A673 (cell line): ENCODE results near the gene TEX54. TPM values are rescaled to one million over a fixed set of nuclear protein-coding genes. Genes with fewer than 3 reads are reported as not detected.

Experiments used
- Bru-seq: library from RNA; stranded (reverse); fragments of 400-500 nt; gene quantifications from one replicate; lab custom pipeline; 2021; lab: Mats Ljungman, UMichigan
- BruChase-seq, 2 experiments: library from RNA; stranded (reverse); fragments of 400-500 nt; gene quantifications; one replicate each; lab custom pipeline; 2021; lab: Mats Ljungman, UMichigan
- BruUV-seq: library from RNA; stranded (reverse); fragments of 400-500 nt; replicated peaks from 2 replicates; lab custom pipeline; 2021; lab: Mats Ljungman, UMichigan
- CTCF ChIA-PET: fragments of 300-600 bp; sonication (Branson Sonifier 250); formaldehyde crosslinking; loops from one replicate; lab custom pipeline; 2022; ENCODE audit warnings: antibody characterized with exemption; lab: Charles Lee
- POLR2A ChIA-PET: fragments of 300-600 bp; sonication (Branson Sonifier 250); formaldehyde crosslinking; loops from one replicate; lab custom pipeline; 2022; ENCODE audit warnings: antibody characterized with exemption; ENCODE audit not compliant: low non-redundant PET; lab: Charles Lee
- DNase-seq: peaks from one replicate; pipeline ENCODE4 v3.0.0-alpha.2; 2015; ENCODE audit warnings: low spot score
- H3K27ac ChIP-seq: fragments of 200-600 bp; sonication (generic); 2 replicates; pipeline ENCODE4 v1.5.1; 2016; ENCODE audit warnings: mixed run types, low read depth, mild to moderate bottlenecking, mixed read lengths, antibody characterized with exemption, low read length; ENCODE audit not compliant: poor library complexity, severe bottlenecking
- H3K27me3 ChIP-seq: fragments of 200-600 bp; sonication (generic); replicated peaks from 2 replicates; pipeline ENCODE4 v1.6.1; 2017; ENCODE audit warnings: mixed run types, low read depth, mild to moderate bottlenecking, mixed read lengths, antibody characterized with exemption, low read length; ENCODE audit not compliant: insufficient read depth, poor library complexity
- H3K36me3 ChIP-seq: fragments of 200-600 bp; sonication (generic); 2 replicates; pipeline ENCODE4 v1.6.1; 2016; ENCODE audit warnings: mixed run types, mild to moderate bottlenecking, mixed read lengths, antibody characterized with exemption, low read length; ENCODE audit not compliant: insufficient read depth, poor library complexity, severe bottlenecking
- H3K4me1 ChIP-seq: fragments of 200-600 bp; sonication (generic); 2 replicates; pipeline ENCODE4 v1.6.1; 2017; ENCODE audit warnings: mixed run types, mild to moderate bottlenecking, mixed read lengths, antibody characterized with exemption, low read length; ENCODE audit not compliant: insufficient read depth, poor library complexity, severe bottlenecking
- H3K4me3 ChIP-seq: fragments of 200-600 bp; sonication (generic); 2 replicates; pipeline ENCODE4 v1.5.1; 2016; ENCODE audit warnings: low read depth, mixed run types, mild to moderate bottlenecking, mixed read lengths, low read length; ENCODE audit not compliant: poor library complexity, severe bottlenecking
- H3K9me3 ChIP-seq: fragments of 200-600 bp; sonication (generic); 2 replicates; pipeline ENCODE4 v1.6.1; 2016; ENCODE audit warnings: mixed run types, low read depth, mild to moderate bottlenecking, mixed read lengths, antibody characterized with exemption, low read length; ENCODE audit not compliant: poor library complexity, severe bottlenecking
- CTCF ChIP-seq: fragments of 300-800, 200-600 bp; sonication (generic); conservative IDR thresholded peaks from 2 replicates; pipeline ENCODE4 v1.5.1; 2017; ENCODE audit warnings: low read depth, mild to moderate bottlenecking, antibody characterized with exemption, low read length, moderate library complexity, mixed read lengths
- EZH2 ChIP-seq: fragments of 200-600 bp; sonication (generic); IDR thresholded peaks from 2 replicates; pipeline ENCODE4 v1.6.1; 2017; ENCODE audit warnings: borderline replicate concordance, low read depth, mild to moderate bottlenecking, mixed read lengths, antibody characterized with exemption, low read length; ENCODE audit not compliant: poor library complexity, severe bottlenecking
- intact Hi-C: fragments of 100-400 bp; cut with micrococcal nuclease; formaldehyde crosslinking; loops from one replicate; pipeline ENCODE4 v1.10.0; 2022; ENCODE audit not compliant: unreplicated experiment
- long read RNA-seq: library from polyadenylated mRNA; stranded (forward); transcript quantifications from one replicate; pipeline ENCODE4 v2.0.0, GENCODE V29; 2022
- total RNA-seq: library from RNA; stranded (reverse); gene quantifications from 2 replicates; pipeline ENCODE4 v1.2.3, GENCODE V29; 2021

TEX54 gene
- total RNA-seq (0.77 TPM in 1 of 2 replicates, not detected in the other), Bru-seq, nascent RNA (percentile 31 among the genes with signal in this experiment), BruChase-seq, experiment 1, labeled RNA remaining after a 2-hour chase (percentile 32 among the genes with signal in this experiment), BruChase-seq, experiment 2, labeled RNA remaining after a 6-hour chase (percentile 39 among the genes with signal in this experiment)
- long read RNA-seq, result 0 reads

GRCh38 chr11:62832336-62833234 is at the start of gene TEX54:
TSS of gene TEX54 (minus strand) at chr11:62832841.
- intact Hi-C loops, result loop anchor here (5.0 kb wide), 1 partner anchor 40 kb away; the partner anchor contains the start of gene TMEM223
- CTCF ChIA-PET, result interaction anchor here (0.5 to 1.2 kb wide), 5 partner anchors 24 to 89 kb away, joined by 3 to 7 read pairs (median 5); no protein-coding TSS in a partner anchor
- POLR2A ChIA-PET, result interaction anchor here (0.6 to 1.6 kb wide), 4 partner anchors 9 to 261 kb away, joined by 3 to 26 read pairs (median 8); no protein-coding TSS in a partner anchor

GRCh38 chr11:62882431-62882749 is 49.7 kb upstream of the TEX54 start:
- ChIA-PET CTCF (interaction anchor here (0.7 to 1.2 kb wide), 2 partner anchors 24 to 41 kb away, joined by 4 to 11 read pairs; no protein-coding TSS in a partner anchor), POLR2A (interaction anchor here (0.7 to 1.4 kb wide), 2 partner anchors 30 to 182 kb away, joined by 6 to 9 read pairs; no protein-coding TSS in a partner anchor)
- Histone ChIP-seq H3K4me1 (peaks cover 59% of the 10 kb centered on the region), H3K4me3 (peak overlapping the region; percentile 72), H3K36me3 (peaks cover 62% of the 10 kb centered on the region), H3K9me3 (no peaks in the 10 kb centered on the region), H3K27me3 (no peaks in the 10 kb centered on the region), H3K27ac (peak overlapping the region; percentile 98)
- no peak for TF ChIP-seq EZH2
- no peak for TF ChIP-seq CTCF
- DNase-seq, result no peak
- no TSS peak for BruUV-seq
- intact Hi-C loops, result loop anchor here (5.0 kb wide), 1 partner anchor 95 kb away; the partner anchor contains the start of gene TMEM179B

More at GRCh38 chr11:62832336-62833234, at the start of gene TEX54:
- Histone ChIP-seq H3K4me1 (peaks cover 7% of the 10 kb centered on the region), H3K4me3 (peak within 1 kb of the TSS; percentile 70), H3K9me3 (no peaks in the 10 kb centered on the region), H3K36me3 (peaks cover 46% of the 10 kb centered on the region), H3K27me3 (no peaks in the 10 kb centered on the region), H3K27ac (peak within 1 kb of the TSS; percentile 91)
- DNase-seq, result no peak
- TF ChIP-seq EZH2 (no peak), CTCF (no peak)
- BruUV-seq, result TSS peak; percentile 83
